Measurements from ENCODE around the gene ZNF146. TPM values are rescaled to one million over a fixed set of nuclear protein-coding genes. Genes with fewer than 3 reads are reported as not detected.
"Not testable (repeated sequence)": the region's sequence is repeated elsewhere in the genome, so short reads cannot be mapped to it uniquely, and the experiment has no call there.

Gene ZNF146
- total RNA-seq, 1 donor from 2014 or later = 102 TPM

GRCh38 chr19:36269295-36269694 lies 54.4 kb downstream of the ZNF146 start:
- DNase-seq (ENCODE audit: low read depth, low spot score) = not testable (repeated sequence)

Other genes with a start within 250 kb of the ZNF146 start
- 7.4 and 11.3 TPM in 2 replicates for gene SDHAF1, start 219.9 kb upstream of the ZNF146 start, total RNA-seq
- under 0.01 and 0.07 TPM in 2 replicates for gene SYNE4, start 206.3 kb upstream of the ZNF146 start, total RNA-seq
- 8.6 and 10.3 TPM in 2 replicates for gene ALKBH6, start 200.9 kb upstream of the ZNF146 start, total RNA-seq
- 2.3 and 2.6 TPM in 2 replicates for gene CLIP3, start 182.2 kb upstream of the ZNF146 start, total RNA-seq
- 0.92 and 1.0 TPM in 2 replicates for gene THAP8, start 160.8 kb upstream of the ZNF146 start, total RNA-seq
- 4.5 and 7.5 TPM in 2 replicates for gene WDR62, start 160.2 kb upstream of the ZNF146 start, total RNA-seq
- gene OVOL3, start 104.0 kb upstream of the ZNF146 start, total RNA-seq = not detected in 2 replicates
- 109 and 122 TPM in 2 replicates for gene POLR2I, start 100.2 kb upstream of the ZNF146 start, total RNA-seq
- gene TBCB, start 99.6 kb upstream of the ZNF146 start, total RNA-seq = 196 and 223 TPM in 2 replicates
- gene CAPNS1, start 75.0 kb upstream of the ZNF146 start, total RNA-seq = 308 and 425 TPM in 2 replicates
- gene COX7A1, start 62.7 kb upstream of the ZNF146 start, total RNA-seq = 6.6 and 10.8 TPM in 2 replicates
- 3.9 and 6.6 TPM in 2 replicates for gene ZNF565, start 441 bp upstream of the ZNF146 start, total RNA-seq
- gene ZFP14, start 164.1 kb downstream of the ZNF146 start, total RNA-seq = 2.2 and 4.9 TPM in 2 replicates
- 3.6 and 5.0 TPM in 2 replicates for gene ZFP82, start 203.5 kb downstream of the ZNF146 start, total RNA-seq